ENCODE data around the gene MYOCD. TPM values are rescaled to one million over a fixed set of nuclear protein-coding genes. Genes with fewer than 3 reads are reported as not detected.

MYOCD gene
- total RNA-seq, 4 donors from 2014 or later = 0.80 to 9.3 (median 1.6) TPM

DNA sequence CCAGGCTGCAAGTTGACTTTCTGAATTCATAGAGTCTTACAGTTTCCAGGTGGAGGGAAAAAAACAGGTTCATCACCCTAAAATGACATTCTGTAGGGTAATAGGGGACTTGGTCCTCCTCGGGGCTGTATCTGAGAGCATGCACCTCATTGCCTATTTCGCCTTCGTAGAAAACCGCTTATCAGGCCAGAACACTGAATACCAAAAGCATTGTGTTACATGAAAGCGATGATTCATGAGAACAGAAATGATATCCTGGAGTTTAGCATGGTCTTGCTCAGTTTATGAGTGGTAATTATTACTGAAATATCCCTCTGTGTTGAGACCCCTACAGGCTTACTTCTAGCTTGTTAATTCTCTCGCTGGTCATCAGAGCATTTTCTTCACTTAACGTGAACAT lies 62.2 kb downstream of the MYOCD start:
- no peak for DNase-seq (ENCODE audit: low spot score in 2 of 2)
- H3K4me3 ChIP-seq (ENCODE audit: low read depth, poor library complexity, severe bottlenecking) = no peak overlapping the region
- intact Hi-C loops (cut with DNase I; ENCODE audit: low total_unique reads) = no loop called here
- no peak for TF ChIP-seq POLR2A (IDR thresholded peaks at IDR 0.05)
- TF ChIP-seq, protein P1, sequence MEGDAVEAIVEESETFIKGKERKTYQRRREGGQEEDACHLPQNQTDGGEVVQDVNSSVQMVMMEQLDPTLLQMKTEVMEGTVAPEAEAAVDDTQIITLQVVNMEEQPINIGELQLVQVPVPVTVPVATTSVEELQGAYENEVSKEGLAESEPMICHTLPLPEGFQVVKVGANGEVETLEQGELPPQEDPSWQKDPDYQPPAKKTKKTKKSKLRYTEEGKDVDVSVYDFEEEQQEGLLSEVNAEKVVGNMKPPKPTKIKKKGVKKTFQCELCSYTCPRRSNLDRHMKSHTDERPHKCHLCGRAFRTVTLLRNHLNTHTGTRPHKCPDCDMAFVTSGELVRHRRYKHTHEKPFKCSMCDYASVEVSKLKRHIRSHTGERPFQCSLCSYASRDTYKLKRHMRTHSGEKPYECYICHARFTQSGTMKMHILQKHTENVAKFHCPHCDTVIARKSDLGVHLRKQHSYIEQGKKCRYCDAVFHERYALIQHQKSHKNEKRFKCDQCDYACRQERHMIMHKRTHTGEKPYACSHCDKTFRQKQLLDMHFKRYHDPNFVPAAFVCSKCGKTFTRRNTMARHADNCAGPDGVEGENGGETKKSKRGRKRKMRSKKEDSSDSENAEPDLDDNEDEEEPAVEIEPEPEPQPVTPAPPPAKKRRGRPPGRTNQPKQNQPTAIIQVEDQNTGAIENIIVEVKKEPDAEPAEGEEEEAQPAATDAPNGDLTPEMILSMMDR (IDR thresholded peaks at IDR 0.05) = no peak
- WGBS, 2 donors = 85 to 86% methylated on average over 7 of the region's 7 CpGs

DNA sequence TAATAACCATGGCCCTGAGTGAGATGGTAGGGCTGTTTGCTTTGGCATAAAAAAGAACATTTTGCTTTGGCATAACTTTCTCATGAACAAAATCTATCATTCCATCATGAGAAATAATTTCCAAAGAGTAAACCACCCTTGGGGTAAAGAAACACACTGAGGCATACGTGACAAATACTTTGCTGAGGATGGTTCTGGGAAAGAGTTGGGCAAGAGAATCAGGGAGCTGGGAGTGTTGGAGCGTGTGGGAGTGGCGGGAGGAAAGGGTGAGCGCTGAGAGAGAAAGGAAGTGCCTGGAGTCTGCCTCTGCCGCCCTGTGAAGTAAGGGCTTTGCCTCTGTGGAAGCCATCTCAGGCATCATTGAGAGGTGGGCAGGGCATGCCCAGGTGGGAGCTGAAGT lies 63.4 kb downstream of the MYOCD start:
- TF ChIP-seq, protein P1 (IDR thresholded peaks at IDR 0.05) = no peak
- no peak for TF ChIP-seq POLR2A (IDR thresholded peaks at IDR 0.05)
- intact Hi-C loops (cut with DNase I; ENCODE audit: low total_unique reads) = no loop called here
- H3K4me3 ChIP-seq (ENCODE audit: low read depth, poor library complexity, severe bottlenecking) = no peak overlapping the region
- no peak for DNase-seq (ENCODE audit: low spot score in 2 of 2)
- WGBS, 2 donors = 66 to 74% methylated on average over 5 of the region's 5 CpGs

DNA sequence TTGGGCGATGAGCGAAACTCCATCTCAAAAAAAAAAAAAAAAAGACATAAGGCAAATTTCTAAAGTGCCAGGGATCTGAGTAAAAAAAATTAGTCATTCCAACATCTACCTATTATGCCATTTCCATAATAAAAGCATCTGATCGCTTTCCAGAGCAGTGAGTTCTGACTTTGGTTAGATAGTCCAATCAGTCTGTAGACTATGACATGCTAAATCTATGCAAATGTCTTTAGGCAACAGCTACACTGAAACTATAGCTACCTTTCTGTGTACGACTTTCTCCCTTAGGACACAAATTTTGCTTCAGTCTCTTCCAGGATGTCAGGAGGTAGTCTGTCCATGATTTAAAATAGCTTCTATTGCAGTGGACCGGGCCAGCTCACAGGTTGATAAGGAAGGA lies 64.7 kb downstream of the MYOCD start:
- intact Hi-C loops (cut with DNase I; ENCODE audit: low total_unique reads) = no loop called here
- WGBS, 2 donors = 67 to 70% methylated on average over 5 of the region's 5 CpGs
- no peak for TF ChIP-seq POLR2A (IDR thresholded peaks at IDR 0.05)
- TF ChIP-seq, protein P1 (IDR thresholded peaks at IDR 0.05) = no peak
- no peak overlapping the region for H3K4me3 ChIP-seq (ENCODE audit: low read depth, poor library complexity, severe bottlenecking)
- DNase-seq (ENCODE audit: low spot score in 2 of 2) = no peak

DNA sequence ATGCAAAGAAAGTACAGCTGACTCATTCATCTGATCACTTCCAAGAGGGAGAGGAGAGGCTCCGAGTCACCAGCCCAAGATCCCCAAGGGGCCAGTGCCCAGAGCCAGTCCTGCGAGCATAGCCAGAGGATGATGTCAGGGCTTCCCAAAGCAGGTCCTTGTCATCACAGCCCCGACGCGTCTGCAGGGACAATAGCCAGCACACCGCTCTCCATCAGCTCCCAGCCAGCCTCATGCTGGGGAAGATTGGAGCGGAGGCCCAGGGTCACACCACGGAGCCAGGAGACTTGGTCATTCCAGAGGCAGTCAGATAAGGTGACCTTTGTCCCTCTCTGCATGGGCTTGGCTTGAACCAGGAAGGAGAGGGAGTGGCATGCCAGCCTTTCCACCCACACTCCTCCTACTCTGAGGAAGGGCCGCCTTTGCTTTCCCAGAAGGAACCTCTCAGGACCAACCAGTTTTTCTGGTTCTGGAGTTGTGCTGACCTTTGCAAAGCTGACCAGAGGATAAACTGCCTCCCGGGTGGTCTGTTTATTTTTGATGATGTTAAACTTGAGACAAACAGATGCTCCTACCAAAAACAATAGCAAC lies 65.3 kb downstream of the MYOCD start:
- intact Hi-C loops (cut with DNase I; ENCODE audit: low total_unique reads) = no loop called here
- peak in 1 of 2 donors; percentile 34 for DNase-seq (ENCODE audit: low spot score in 2 of 2)
- TF ChIP-seq POLR2A (IDR thresholded peaks at IDR 0.05) = no peak
- TF ChIP-seq, protein P1 (IDR thresholded peaks at IDR 0.05) = no peak
- H3K4me3 ChIP-seq (ENCODE audit: low read depth, poor library complexity, severe bottlenecking) = no peak overlapping the region
- WGBS, 2 donors = 13 to 25% methylated on average over 10 of the region's 10 CpGs

DNA sequence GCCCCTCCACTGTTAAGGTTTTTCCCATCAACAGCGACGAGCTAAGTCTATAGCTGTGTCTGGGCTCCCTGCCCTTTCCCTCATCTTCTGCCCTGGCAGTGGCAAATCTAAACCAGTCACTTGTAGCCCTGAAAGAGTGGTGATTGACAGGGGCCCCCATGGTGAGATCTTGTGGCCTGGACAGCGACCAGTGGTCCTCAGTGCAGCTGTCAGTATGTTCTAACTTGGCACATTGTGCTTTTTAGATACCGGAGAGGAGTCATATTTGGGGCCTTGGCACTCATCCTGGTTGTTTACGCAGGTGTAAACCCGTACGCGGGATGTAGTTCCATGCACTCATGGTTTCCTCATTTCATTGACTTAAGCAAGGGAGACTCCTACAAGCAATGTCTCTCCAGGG lies 66.1 kb downstream of the MYOCD start:
- no peak overlapping the region for H3K4me3 ChIP-seq (ENCODE audit: low read depth, poor library complexity, severe bottlenecking)
- DNase-seq (ENCODE audit: low spot score in 2 of 2) = no peak
- intact Hi-C loops (cut with DNase I; ENCODE audit: low total_unique reads) = no loop called here
- TF ChIP-seq POLR2A (IDR thresholded peaks at IDR 0.05) = no peak
- TF ChIP-seq, protein P1 (IDR thresholded peaks at IDR 0.05) = no peak
- 81 to 93% methylated on average over 8 of the region's 8 CpGs for WGBS, 2 donors

DNA sequence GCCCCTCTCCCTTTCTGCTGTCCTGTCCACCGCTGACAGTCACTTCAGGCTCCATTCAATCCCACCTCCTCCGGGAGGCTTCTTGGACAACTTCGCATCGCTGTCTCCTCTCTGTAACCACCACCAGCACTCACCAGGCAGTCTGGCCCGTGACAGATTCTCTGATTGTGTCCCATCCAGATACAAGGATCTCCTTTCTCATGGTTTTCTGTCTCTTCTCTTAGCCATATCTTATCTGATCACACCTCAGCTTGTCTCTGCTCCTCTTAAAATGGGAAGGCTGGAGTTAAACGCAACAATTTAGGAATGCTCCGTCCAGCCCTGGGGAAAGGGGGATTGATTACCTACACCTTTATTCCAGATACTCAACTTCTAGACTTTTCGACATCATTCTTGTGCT lies 66.7 kb downstream of the MYOCD start:
- intact Hi-C loops (cut with DNase I; ENCODE audit: low total_unique reads) = no loop called here
- 93 to 96% methylated on average over 8 of the region's 8 CpGs for WGBS, 2 donors

More for the DNA sequence above, 66.7 kb downstream of the MYOCD start:
- no peak for TF ChIP-seq POLR2A (IDR thresholded peaks at IDR 0.05)
- TF ChIP-seq, protein P1 (IDR thresholded peaks at IDR 0.05) = no peak
- H3K4me3 ChIP-seq (ENCODE audit: low read depth, poor library complexity, severe bottlenecking) = no peak overlapping the region
- no peak for DNase-seq (ENCODE audit: low spot score in 2 of 2)
